ENCODE results near the gene CCDC6.

DNA sequence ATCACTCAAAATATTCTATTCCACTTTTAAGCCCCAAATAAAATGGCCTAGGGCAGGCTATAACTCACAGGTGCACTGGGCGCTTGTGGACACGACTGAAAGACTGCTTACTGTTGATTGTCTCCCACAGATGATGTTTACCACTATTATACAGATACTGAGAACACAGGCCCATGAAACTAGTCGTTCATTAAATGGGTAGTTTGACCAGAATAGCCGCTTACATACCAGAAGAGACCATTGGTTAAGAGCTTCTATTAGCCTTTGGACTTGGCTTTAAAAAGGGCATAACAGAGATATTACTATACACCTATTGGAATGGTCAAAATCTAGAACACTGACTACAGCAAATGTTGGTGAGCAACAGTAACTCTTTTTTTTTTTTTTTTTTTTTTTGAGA is 4.3 kb downstream of the CCDC6 start:
- TF ChIP-seq, protein P1, sequence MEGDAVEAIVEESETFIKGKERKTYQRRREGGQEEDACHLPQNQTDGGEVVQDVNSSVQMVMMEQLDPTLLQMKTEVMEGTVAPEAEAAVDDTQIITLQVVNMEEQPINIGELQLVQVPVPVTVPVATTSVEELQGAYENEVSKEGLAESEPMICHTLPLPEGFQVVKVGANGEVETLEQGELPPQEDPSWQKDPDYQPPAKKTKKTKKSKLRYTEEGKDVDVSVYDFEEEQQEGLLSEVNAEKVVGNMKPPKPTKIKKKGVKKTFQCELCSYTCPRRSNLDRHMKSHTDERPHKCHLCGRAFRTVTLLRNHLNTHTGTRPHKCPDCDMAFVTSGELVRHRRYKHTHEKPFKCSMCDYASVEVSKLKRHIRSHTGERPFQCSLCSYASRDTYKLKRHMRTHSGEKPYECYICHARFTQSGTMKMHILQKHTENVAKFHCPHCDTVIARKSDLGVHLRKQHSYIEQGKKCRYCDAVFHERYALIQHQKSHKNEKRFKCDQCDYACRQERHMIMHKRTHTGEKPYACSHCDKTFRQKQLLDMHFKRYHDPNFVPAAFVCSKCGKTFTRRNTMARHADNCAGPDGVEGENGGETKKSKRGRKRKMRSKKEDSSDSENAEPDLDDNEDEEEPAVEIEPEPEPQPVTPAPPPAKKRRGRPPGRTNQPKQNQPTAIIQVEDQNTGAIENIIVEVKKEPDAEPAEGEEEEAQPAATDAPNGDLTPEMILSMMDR (IDR thresholded peaks at IDR 0.05) = no peak
- no peak for TF ChIP-seq POLR2A (IDR thresholded peaks at IDR 0.05)

All from testis (tissue), 2 donors.